ENCODE results near the gene SRXN1. TPM values are rescaled to one million over a fixed set of nuclear protein-coding genes. Genes with fewer than 3 reads are reported as not detected.

Gene SRXN1
- total and polyA plus RNA-seq, 9 of the 15 experiments (the other 6 are each of a cell fraction or from before 2014, with no cell fraction given): 6.8 to 36.4 (median 21.6) TPM

- Histone ChIP-seq H3K79me2 (ENCODE audit: control insufficient read depth, insufficient read depth, low read length) (no peaks in the 10 kb centered on the region; the same call in 2 of the 3 replicates), H3K9ac (ENCODE audit: insufficient read depth in 1 of 2, low read depth in 2 of 2, low read length in 2 of 2) (peak overlapping the region in 1 of 2 experiments; percentile 6; a peak in 1 of 4 replicates), H2AFZ (ENCODE audit: low read depth, low read length) (no peak overlapping the region), H3K9me3 (replicated peaks; ENCODE audit: control insufficient read depth, insufficient read depth, low read depth, low read length) (no peaks in the 10 kb centered on the region), H3K4me3 (no peak overlapping the region), H3K27me3 (ENCODE audit: control insufficient read depth in 2 of 2, insufficient read depth in 2 of 2, low read length in 2 of 2) (no peaks in the 10 kb centered on the region; a peak in 1 of 5 replicates), H3K4me1 (replicated peaks in 1 of 2; ENCODE audit: control insufficient read depth in 2 of 2, insufficient read depth in 2 of 2, low read length in 2 of 2) (peaks cover 36 to 75% of the 10 kb centered on the region in 2 experiments), H3K27ac (ENCODE audit: extremely low read depth, low read depth, low read length) (no peak overlapping the region; the same call in 2 of the 3 replicates), H3K9me1 (ENCODE audit: control insufficient read depth, insufficient read depth, low read length) (no peaks in the 10 kb centered on the region), H4K20me1 (replicated peaks; ENCODE audit: control insufficient read depth, insufficient read depth, low read length) (no peaks in the 10 kb centered on the region), H3K4me2 (ENCODE audit: insufficient read depth, low read length) (no peak overlapping the region), H3K36me3 (ENCODE audit: control insufficient read depth, insufficient read depth, low read length) (no peaks in the 10 kb centered on the region)
- in situ Hi-C loops (cut with MboI) (no loop called here), intact Hi-C loops (cut with micrococcal nuclease) (loop anchor here (5.0 kb wide), 1 partner anchor 54 kb away; no protein-coding TSS in a partner anchor)
- DNase-seq (ENCODE audit: extremely low read depth in 1 of 4, low spot score in 3 of 4) (no peak), FAIRE-seq (no peak), ATAC-seq (no peak)
- no TSS peak for BruUV-seq (replicated peaks)
- CTCF ChIA-PET (ENCODE audit: low intra/inter-chr PET ratio): no interaction called here
- WGBS (ENCODE audit: insufficient coverage, low coverage, missing lambda C conversion rate): 51% methylated on average over 3 of the region's 3 CpGs
- POLR2A ChIA-PET: interaction anchor here (0.7 kb wide), 1 partner anchor 12 kb away, joined by 3 read pairs; no protein-coding TSS in a partner anchor
- TF ChIP-seq ELK1 (CRISPR knock-in tag; IDR thresholded peaks at IDR 0.05): no peak
- TF ChIP-seq CBX3 (IDR thresholded peaks at IDR 0.05; ENCODE audit: borderline replicate concordance in 1 of 2, low read length in 2 of 2): no peak
- TF ChIP-seq TSC22D4 (tag; IDR thresholded peaks at IDR 0.05): no peak
- no peak for TF ChIP-seq CHAMP1 (IDR thresholded peaks at IDR 0.05)
- no peak for TF ChIP-seq ESRRA (IDR thresholded peaks at IDR 0.05; ENCODE audit: borderline replicate concordance, low read depth)
- TF ChIP-seq RBM25 (IDR thresholded peaks at IDR 0.05; ENCODE audit: low read depth, low read length, severe bottlenecking): peak; percentile 32
- TF ChIP-seq ZNF518B (CRISPR knock-in tag; IDR thresholded peaks at IDR 0.05): no peak
- 0 out of 2 replicates have a peak, but pooled peaks have one; percentile 16 for TF ChIP-seq ADNP (tag; IDR thresholded peaks at IDR 0.05)
- no peak for TF ChIP-seq ZNF23 (CRISPR knock-in tag; IDR thresholded peaks at IDR 0.05)
- TF ChIP-seq PRDM10 (IDR thresholded peaks at IDR 0.05; ENCODE audit: partially characterized antibody): peak; percentile 48
- no peak for TF ChIP-seq NCOR1 (IDR thresholded peaks at IDR 0.05)
- TF ChIP-seq RFX7 (CRISPR knock-in tag; IDR thresholded peaks at IDR 0.05): no peak
Observed at GRCh38 chr20:673603-674001, 20.6 kb upstream of the SRXN1 start.

Measured in K562 (cell line).